GM19467 (cell line): ENCODE data around the gene FLII.
"Not testable (repeated sequence)": the region's sequence is repeated elsewhere in the genome, so short reads cannot be mapped to it uniquely, and the experiment has no call there.

Experiments used
- ATAC-seq: cut with Tn5 transposase; IDR thresholded peaks from one replicate; pipeline ENCODE4 v1.9.1; 2021; ENCODE audit warnings: mild to moderate bottlenecking, moderate library complexity; ENCODE audit not compliant: unreplicated experiment

FLII gene

GRCh38 chr17:18258356-18259038, at the start of gene FLII:
Gene FLII (minus strand): TSS chr17:18258738. CDS start chr17:18258690, 48 bp downstream.
- no peak for ATAC-seq

GRCh38 chr17:18303206-18303605, 44.7 kb upstream of the FLII start:
- not testable (repeated sequence) for ATAC-seq

- ATAC-seq, result no peak
Measured at GRCh38 chr17:18300725-18301480, 42.4 kb upstream of the FLII start.

- ATAC-seq, result not testable (repeated sequence)
Measured at GRCh38 chr17:18298061-18298460, 39.5 kb upstream of the FLII start.

DNA sequence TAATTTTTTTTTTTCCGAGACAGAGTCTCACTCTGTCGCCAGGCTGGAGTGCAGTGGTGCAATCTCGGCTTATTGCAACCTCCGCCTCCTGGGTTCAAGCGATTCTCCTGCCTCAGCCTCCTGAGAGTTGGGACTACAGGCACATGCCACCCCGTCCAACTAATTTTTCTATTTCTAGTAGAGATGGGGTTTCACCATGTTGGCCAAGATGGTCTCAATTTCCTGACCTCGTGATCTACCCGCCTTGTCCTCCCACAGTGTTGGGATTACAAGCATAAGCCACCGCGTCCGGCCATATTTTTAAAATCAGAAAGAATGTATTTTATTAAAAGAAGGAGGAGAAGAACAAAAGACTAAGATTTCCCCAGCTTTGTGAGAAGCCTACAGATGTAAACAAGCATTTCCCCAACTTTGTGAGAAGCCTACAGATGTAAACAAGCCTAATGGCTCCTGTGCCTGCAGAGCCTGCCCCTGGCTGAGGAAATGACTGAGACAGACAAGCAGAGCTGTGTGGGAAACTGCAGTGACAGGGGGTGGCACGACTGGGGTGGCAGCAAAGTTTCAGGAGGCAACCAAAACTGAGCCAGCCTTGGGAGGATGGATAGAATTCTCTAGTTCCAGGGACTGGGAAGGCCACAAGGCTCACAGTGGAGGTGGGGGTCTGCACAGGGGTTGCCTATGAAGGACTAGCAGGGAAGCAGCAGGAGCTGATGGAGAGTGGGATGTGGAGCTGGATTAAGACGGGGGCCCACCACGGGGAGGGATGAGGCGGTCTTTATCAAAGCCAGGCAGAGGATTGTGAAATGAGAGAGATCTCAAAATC, 33.4 kb upstream of the FLII start:
- no peak for ATAC-seq

GRCh38 chr17:18285296-18285695, 26.8 kb upstream of the FLII start:
- ATAC-seq, result no peak

- ATAC-seq, result no peak
Measured at GRCh38 chr17:18281788-18282187, 23.2 kb upstream of the FLII start.

GRCh38 chr17:18280766-18281371, 22.3 kb upstream of the FLII start:
- ATAC-seq, result no peak

- ATAC-seq, result no peak
Measured at GRCh38 chr17:18280249-18280648, 21.7 kb upstream of the FLII start.

- ATAC-seq, result no peak
Measured at GRCh38 chr17:18278867-18279266, 20.3 kb upstream of the FLII start.

DNA sequence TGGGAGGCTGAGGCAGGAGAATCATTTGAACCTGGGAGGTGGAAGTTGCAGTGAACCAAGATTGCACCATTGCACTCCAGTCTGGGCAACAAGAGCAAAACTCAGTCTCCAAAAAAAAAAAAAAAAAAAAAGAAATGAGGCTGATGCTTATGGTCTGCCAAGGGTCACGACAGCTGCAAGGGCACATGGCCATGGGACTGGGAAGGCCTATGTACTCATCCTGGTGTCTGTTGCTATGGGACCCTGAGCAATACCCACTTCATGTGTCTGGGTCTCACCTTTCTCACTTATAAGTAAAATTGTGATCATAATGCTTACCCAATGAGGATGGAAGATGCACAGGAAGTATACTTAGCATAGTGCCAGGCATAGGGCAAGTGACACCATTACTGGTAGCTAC, 18.5 kb upstream of the FLII start:
- no peak for ATAC-seq

DNA sequence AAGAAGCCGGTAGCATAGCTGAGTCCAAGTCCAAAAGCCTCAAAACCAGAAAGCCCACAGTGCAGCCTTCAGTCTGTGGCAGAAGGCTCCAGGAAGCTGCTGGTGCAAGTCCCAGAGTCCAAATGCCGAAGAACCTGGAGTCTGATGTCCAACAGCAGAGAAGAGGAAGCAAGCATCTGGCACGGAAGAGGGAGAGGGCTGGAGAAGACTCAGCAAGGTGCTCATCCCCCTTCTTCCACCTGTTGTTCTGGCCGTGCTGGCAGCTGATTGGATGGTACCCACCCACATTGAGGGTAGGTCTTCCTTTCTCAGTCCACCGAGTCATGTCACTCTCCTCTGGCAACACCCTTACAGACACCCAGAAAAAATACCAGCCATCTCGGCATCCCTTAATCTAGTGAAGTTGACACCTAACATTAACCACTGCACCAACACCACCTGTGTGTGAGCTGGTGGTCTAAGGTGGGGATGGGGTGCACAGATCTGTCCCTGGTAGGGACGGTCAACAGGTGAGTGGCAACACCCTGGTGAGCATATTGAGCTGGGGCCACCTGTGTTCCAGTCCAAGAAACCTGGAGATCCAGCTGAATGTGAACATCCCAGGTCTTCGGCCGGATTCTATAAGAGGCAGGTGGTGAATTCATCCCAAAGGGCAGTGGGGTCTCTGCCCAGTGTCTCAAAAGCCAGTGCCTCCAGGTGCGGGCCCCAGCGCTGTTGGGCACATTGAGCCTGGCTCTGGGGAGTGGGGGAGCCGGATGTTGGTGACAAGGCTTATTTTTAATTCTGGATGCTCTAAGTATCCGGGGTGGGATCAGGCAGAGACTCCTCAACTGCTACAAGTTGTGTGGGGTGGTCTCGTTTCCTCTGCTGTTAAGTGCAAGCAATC, 11.8 kb upstream of the FLII start:
- no peak for ATAC-seq

- no peak for ATAC-seq
Measured at GRCh38 chr17:18267927-18268711, 9.6 kb upstream of the FLII start.

DNA sequence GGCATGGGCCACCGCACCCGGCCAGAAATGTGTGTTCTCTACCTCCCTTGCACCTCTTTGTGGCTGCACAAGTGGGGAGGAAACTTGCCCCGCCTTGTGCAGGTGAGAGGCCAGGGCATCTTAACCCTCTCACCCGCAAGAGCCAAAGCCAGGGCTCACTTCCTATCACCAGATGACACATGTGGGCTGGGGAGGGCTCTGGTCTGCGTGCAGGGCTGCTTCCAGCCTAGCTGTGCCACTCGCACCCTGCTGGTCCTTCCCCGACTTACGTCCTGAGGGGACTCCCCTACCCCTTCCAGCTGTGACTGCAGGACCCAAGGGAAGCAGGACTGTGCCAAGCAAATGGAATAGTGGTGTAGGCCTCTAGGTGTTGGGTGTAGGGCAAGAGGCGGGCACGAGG, 8.8 kb upstream of the FLII start:
- ATAC-seq, result no peak

DNA sequence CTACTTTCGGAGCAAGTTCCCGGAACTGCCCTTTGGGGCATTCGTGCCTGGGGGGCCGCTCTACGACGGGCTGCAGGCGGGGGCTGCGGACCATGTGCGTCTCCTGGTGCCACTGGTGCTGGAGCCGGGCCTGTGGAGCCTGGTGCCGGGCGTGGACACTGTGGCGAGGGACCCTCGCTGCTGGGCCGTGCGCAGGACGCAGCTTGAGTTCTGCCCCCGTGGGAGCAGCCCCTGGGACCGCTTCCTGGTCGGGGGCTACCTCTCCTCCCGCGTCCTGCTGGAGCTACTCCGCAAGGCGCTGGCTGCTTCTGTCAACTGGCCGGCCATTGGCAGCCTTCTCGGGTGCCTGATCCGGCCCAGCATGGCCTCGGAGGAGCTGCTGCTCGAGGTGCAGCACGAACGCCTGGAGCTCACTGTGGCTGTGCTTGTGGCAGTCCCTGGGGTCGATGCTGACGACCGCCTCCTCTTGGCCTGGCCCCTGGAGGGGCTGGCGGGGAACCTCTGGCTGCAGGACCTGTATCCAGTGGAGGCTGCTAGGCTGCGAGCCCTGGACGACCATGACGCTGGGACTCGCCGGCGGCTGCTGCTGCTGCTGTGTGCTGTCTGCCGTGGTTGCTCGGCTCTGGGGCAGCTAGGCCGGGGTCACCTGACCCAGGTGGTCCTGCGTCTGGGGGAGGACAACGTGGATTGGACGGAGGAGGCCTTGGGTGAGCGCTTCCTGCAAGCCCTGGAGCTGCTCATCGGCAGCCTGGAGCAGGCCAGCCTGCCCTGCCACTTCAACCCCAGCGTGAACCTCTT, 5.5 kb upstream of the FLII start:
- ATAC-seq, result no peak

- ATAC-seq, result no peak
Measured at GRCh38 chr17:18262641-18263040, 4.1 kb upstream of the FLII start.

DNA sequence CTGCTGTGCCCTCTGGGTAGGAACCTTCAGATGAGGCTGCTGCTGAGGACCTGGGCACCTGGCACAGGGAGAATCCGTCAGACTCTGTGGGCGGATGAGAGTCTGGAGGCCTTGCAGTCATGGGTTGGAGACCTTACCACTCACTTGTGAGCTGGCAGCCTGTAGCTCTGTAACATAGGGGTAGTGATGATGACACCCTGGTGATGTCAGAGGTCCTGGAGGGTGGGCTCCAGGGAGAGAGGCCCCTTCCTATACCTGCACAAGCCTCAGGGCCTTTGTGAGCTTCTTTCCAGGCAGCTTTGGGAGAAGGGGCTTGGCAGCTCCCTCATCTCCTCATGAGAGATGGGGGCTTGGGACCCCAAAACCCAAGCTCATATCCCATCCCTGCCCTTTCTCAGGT, 3.6 kb upstream of the FLII start:
- no peak for ATAC-seq

DNA sequence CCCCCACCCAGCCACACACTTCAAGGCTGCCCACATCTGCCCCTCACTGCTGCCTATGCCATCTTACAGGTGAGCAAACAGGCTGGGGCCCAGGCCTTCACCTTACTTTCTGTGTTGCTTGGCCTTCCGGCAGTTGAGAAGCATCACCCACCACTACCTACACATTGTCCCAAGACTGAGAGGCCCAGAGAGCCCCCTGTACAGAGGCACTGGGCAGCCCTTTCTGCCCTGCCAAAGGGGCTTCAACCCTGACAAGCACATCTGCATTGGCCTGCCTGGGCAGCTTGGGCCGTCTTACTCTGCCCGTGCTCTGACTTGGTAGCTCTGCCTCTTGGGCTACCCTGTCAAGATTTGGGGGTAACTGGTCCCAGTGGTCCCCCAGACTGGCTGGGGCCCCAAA, 3.1 kb upstream of the FLII start:
- no peak for ATAC-seq

DNA sequence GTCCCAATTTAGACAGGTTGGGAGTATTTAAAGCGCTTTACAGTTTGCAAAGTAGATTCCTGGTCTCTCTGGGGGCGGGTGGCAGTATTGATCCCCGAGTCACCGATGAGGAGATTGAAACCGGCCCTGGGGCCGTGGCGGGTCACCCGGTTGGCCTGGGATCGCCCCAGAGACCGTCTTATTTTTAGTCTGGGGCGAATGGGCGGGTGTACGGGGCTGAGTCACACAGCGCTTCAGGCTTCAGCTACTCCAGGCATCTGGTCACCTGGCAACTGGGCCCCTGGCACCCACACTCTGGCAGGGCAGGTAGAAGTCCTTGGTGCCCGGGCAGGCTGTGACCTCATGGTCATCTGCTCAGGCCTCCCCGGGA, 2.6 kb upstream of the FLII start:
- no peak for ATAC-seq
